GM23248 (cell line): Measurements from ENCODE around the gene LENG8.

ENCODE experiments used
- EZH2 ChIP-seq: fragments of 200-600 bp; sonication (generic); IDR thresholded peaks from 2 replicates; pipeline ENCODE4 v1.6.1; 2018; ENCODE audit warnings: antibody characterized with exemption, mild to moderate bottlenecking; ENCODE audit not compliant: insufficient read depth, poor library complexity, severe bottlenecking
- EZH2phosphoT487 ChIP-seq: fragments of 200-600 bp; sonication (generic); IDR thresholded peaks from 2 replicates; pipeline ENCODE4 v1.6.1; 2018; ENCODE audit warnings: antibody characterized with exemption, moderate library complexity, mild to moderate bottlenecking, low read depth; ENCODE audit not compliant: insufficient read depth

GRCh38 chr19:54431255-54431838, 17.7 kb upstream of the LENG8 start:
- TF ChIP-seq EZH2phosphoT487 (no peak), EZH2 (no peak)
